Liver (tissue), 3 donors: ENCODE measurements around the gene REXO1.

Experiments
- CTCF ChIP-seq: fragments of 150-350 bp; IDR thresholded peaks from 2 replicates; pipeline ENCODE4 v1.5.1; 2017; ENCODE audit warnings: improper control_type of control experiment, low read depth, low read length; ENCODE audit not compliant: missing input control
- GABPA ChIP-seq, 2 donors: IDR thresholded peaks in 1 of 2; conservative IDR thresholded peaks in 1 of 2; 2 replicates each; pipeline ENCODE4 v1.6.1; 2016; ENCODE audit warnings: antibody characterized with exemption in 2 of 2, mild to moderate bottlenecking in 1 of 2, moderate library complexity in 1 of 2
- RAD21 ChIP-seq, 2 donors: IDR thresholded peaks; 2 replicates each; pipeline ENCODE4 v1.6.1; 2016; ENCODE audit warnings: antibody characterized with exemption in 2 of 2, mild to moderate bottlenecking in 2 of 2
- SP1 ChIP-seq: IDR thresholded peaks from 2 replicates; pipeline ENCODE4 v1.6.1; 2018; ENCODE audit warnings: antibody characterized with exemption, mild to moderate bottlenecking
- TAF1 ChIP-seq: conservative IDR thresholded peaks from 2 replicates; pipeline ENCODE4 v1.6.1; 2016; ENCODE audit warnings: antibody characterized with exemption, mild to moderate bottlenecking
- ZBTB33 ChIP-seq: IDR thresholded peaks from 2 replicates; pipeline ENCODE4 v1.6.1; 2016; ENCODE audit warnings: antibody characterized with exemption
- donor health status: healthy.
- donor health status: healthy.

DNA sequence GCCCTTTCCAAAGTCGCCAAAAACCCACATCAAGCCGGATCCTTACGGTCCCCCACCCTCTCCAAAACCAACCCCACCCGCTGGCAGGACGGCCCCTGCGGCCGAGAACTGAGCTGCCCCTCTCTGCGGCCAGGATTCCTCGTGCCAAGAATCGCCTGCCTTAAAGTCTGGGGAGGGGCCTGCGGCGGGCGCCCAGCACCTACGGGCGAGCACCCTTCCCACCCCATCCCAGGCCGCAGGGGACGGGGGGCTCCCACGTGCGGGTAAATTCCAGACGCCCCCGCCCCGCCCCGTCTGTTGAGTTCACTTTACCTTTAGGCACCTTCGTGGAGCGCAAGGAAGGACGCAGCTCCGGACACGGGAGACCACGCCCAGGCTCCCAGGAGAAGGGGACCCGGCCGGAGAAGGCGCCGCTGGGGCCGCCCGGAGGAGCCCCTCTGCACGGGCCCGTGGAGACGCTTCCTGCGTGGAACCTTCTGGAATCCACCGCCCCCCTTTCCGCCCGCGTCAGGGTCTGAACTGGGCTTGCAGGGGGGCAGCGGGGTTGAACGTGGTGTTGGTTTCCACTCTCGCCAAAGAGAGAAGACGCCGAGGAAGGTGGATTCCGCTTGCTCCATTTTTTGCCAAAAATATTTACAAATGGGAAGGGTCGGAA is 72.2 kb downstream of the REXO1 start:
- TF ChIP-seq RAD21 (IDR thresholded peaks at IDR 0.05) (no peak), CTCF (no peak), ZBTB33 (no peak), TAF1 (no peak), SP1 (no peak), GABPA (IDR thresholded peaks at IDR 0.05 in 1 of 2, conservative IDR thresholded peaks at IDR 0.05 in 1 of 2) (no peak)
